A549 (cell line): ENCODE results near the gene TMEM86B.

ENCODE experiments used
- CTCF ChIP-seq: fragments of >200 bp; sonication (Bioruptor Twin); formaldehyde crosslinking; IDR thresholded peaks from 3 replicates; pipeline ENCODE4 v1.5.1; 2016
- EP300 ChIP-seq, 2 experiments: fragments of >200 bp; sonication (Bioruptor Twin); formaldehyde crosslinking; IDR thresholded peaks; 2 replicates in 1 of 2; 3 replicates in 1 of 2; pipeline ENCODE4 v1.6.1; 2016 to 2017
- KDM5A ChIP-seq: fragments of 200-600 bp; sonication (generic); IDR thresholded peaks from 2 replicates; pipeline ENCODE4 v1.6.1; 2016; ENCODE audit warnings: antibody characterized with exemption, mild to moderate bottlenecking
- POLR2A ChIP-seq: IDR thresholded peaks from 2 replicates; pipeline ENCODE4 v1.6.1; 2012; ENCODE audit warnings: mild to moderate bottlenecking, low read length
- REST ChIP-seq: fragments of 200-600 bp; sonication (generic); IDR thresholded peaks from 2 replicates; pipeline ENCODE4 v1.6.1; 2016; ENCODE audit warnings: antibody characterized with exemption, mild to moderate bottlenecking, moderate library complexity
- RFX5 ChIP-seq: fragments of 450-650 bp; IDR thresholded peaks from 2 replicates; pipeline ENCODE4 v1.7.1; 2014; ENCODE audit warnings: antibody characterized with exemption, mild to moderate bottlenecking, moderate library complexity
- TF ChIP-seq, protein P1 (sequence below): fragments of 250-450 bp; sonication (Bioruptor Pico); IDR thresholded peaks from 2 replicates; pipeline ENCODE4 v1.5.0; 2021; ENCODE audit warnings: mild to moderate bottlenecking, moderate library complexity, borderline replicate concordance

- no peak for TF ChIP-seq CTCF
- TF ChIP-seq REST = no peak
- TF ChIP-seq RFX5 = no peak
- TF ChIP-seq, protein P1, sequence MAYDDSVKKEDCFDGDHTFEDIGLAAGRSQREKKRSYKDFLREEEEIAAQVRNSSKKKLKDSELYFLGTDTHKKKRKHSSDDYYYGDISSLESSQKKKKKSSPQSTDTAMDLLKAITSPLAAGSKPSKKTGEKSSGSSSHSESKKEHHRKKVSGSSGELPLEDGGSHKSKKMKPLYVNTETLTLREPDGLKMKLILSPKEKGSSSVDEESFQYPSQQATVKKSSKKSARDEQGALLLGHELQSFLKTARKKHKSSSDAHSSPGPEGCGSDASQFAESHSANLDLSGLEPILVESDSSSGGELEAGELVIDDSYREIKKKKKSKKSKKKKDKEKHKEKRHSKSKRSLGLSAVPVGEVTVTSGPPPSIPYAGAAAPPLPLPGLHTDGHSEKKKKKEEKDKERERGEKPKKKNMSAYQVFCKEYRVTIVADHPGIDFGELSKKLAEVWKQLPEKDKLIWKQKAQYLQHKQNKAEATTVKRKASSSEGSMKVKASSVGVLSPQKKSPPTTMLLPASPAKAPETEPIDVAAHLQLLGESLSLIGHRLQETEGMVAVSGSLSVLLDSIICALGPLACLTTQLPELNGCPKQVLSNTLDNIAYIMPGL (CRISPR knock-in tag) = no peak
- TF ChIP-seq KDM5A = no peak
- no peak for TF ChIP-seq POLR2A
- TF ChIP-seq EP300 (IDR thresholded peaks at IDR 0.05) = no peak
These were observed 1.1 kb downstream of the TMEM86B start for GRCh38 chr19:55227241-55228014.
